HG02840 (cell line): Measurements from ENCODE around the gene CLIC4.
"Not testable (repeated sequence)": the region's sequence is repeated elsewhere in the genome, so short reads cannot be mapped to it uniquely, and the experiment has no call there.

Source experiments
- ATAC-seq: cut with Tn5 transposase; IDR thresholded peaks from one replicate; pipeline ENCODE4 v1.9.1; 2021; ENCODE audit warnings: mild to moderate bottlenecking, moderate library complexity, moderate number of reproducible peaks; ENCODE audit not compliant: unreplicated experiment, low FRiP score

Gene CLIC4

GRCh38 chr1:24743404-24744211 is 1.6 kb upstream of the CLIC4 start:
- no peak for ATAC-seq

GRCh38 chr1:24745711-24746413 is 615 bp downstream of the CLIC4 start:
- peak; percentile 8 for ATAC-seq

GRCh38 chr1:24748191-24749121 is 3.2 kb downstream of the CLIC4 start:
- no peak for ATAC-seq

GRCh38 chr1:24749252-24749651 is 4.0 kb downstream of the CLIC4 start:
- no peak for ATAC-seq

GRCh38 chr1:24749886-24750285 is 4.6 kb downstream of the CLIC4 start:
- no peak for ATAC-seq

GRCh38 chr1:24751833-24752232 is 6.6 kb downstream of the CLIC4 start:
- no peak for ATAC-seq

GRCh38 chr1:24752305-24752704 is 7.1 kb downstream of the CLIC4 start:
- no peak for ATAC-seq

GRCh38 chr1:24754229-24754628 is 9.0 kb downstream of the CLIC4 start:
- no peak for ATAC-seq

- ATAC-seq: not testable (repeated sequence)
Observed at GRCh38 chr1:24755323-24755722, 10.1 kb downstream of the CLIC4 start.

- ATAC-seq: no peak
Observed at GRCh38 chr1:24756395-24756794, 11.1 kb downstream of the CLIC4 start.

- ATAC-seq: no peak
Observed at GRCh38 chr1:24759492-24759891, 14.2 kb downstream of the CLIC4 start.

- no peak for ATAC-seq
Observed at GRCh38 chr1:24761582-24761981, 16.3 kb downstream of the CLIC4 start.

GRCh38 chr1:24762133-24762676 is 17.0 kb downstream of the CLIC4 start:
- ATAC-seq: no peak

GRCh38 chr1:24763671-24764070 is 18.4 kb downstream of the CLIC4 start:
- no peak for ATAC-seq

GRCh38 chr1:24764439-24764838 is 19.2 kb downstream of the CLIC4 start:
- no peak for ATAC-seq

- ATAC-seq: no peak
Observed at GRCh38 chr1:24764848-24765247, 19.6 kb downstream of the CLIC4 start.

GRCh38 chr1:24765308-24765988 is 20.2 kb downstream of the CLIC4 start:
- ATAC-seq: no peak

- no peak for ATAC-seq
Observed at GRCh38 chr1:24767351-24767750, 22.1 kb downstream of the CLIC4 start.

- no peak for ATAC-seq
Observed at GRCh38 chr1:24768873-24769605, 23.8 kb downstream of the CLIC4 start.
